HG03354 (cell line): Measurements from ENCODE around the gene OR6C4.
A peak's percentile ranks its signal among the peaks of the same experiment; 100 is the strongest.
"Not testable (repeated sequence)": the region's sequence is repeated elsewhere in the genome, so short reads cannot be mapped to it uniquely, and the experiment has no call there.

ENCODE experiments used
- ATAC-seq: cut with Tn5 transposase; IDR thresholded peaks from one replicate; pipeline ENCODE4 v1.9.1; 2021; ENCODE audit warnings: mild to moderate bottlenecking; ENCODE audit not compliant: unreplicated experiment, poor library complexity, severe bottlenecking

The OR6C4 gene

GRCh38 chr12:55549302-55549701 lies at the start of gene OR6C4:
OR6C4 (plus strand) TSS chr12:55549602; CDS start chr12:55551227, 1,625 bp downstream.
- ATAC-seq, result no peak

- no peak for ATAC-seq
Measured at GRCh38 chr12:55499810-55500252, 49.6 kb upstream of the OR6C4 start.

- no peak for ATAC-seq
Measured at GRCh38 chr12:55501601-55502000, 47.8 kb upstream of the OR6C4 start.

GRCh38 chr12:55515696-55516095 lies 33.7 kb upstream of the OR6C4 start:
- ATAC-seq, result peak; percentile 66

- ATAC-seq, result no peak
Measured at GRCh38 chr12:55516391-55516790, 33.0 kb upstream of the OR6C4 start.

GRCh38 chr12:55548235-55548634 lies 1.2 kb upstream of the OR6C4 start:
- not testable (repeated sequence) for ATAC-seq

- no peak for ATAC-seq
Measured at GRCh38 chr12:55548756-55549155, 646 bp upstream of the OR6C4 start.

GRCh38 chr12:55554296-55554695 lies 4.9 kb downstream of the OR6C4 start:
- ATAC-seq, result no peak

- ATAC-seq, result not testable (repeated sequence)
Measured at GRCh38 chr12:55570060-55570459, 20.7 kb downstream of the OR6C4 start.

GRCh38 chr12:55570689-55571088 lies 21.3 kb downstream of the OR6C4 start:
- ATAC-seq, result not testable (repeated sequence)

GRCh38 chr12:55572168-55572567 lies 22.8 kb downstream of the OR6C4 start, which contains the start of gene OR2AP1:
OR2AP1 (plus strand) TSS chr12:55572468; CDS start chr12:55574415, 1,947 bp downstream.
- ATAC-seq, result no peak

GRCh38 chr12:55582066-55582465 lies 32.7 kb downstream of the OR6C4 start:
- ATAC-seq, result no peak

GRCh38 chr12:55585817-55586216 lies 36.4 kb downstream of the OR6C4 start:
- ATAC-seq, result no peak

- ATAC-seq, result not testable (repeated sequence)
Measured at GRCh38 chr12:55590152-55590551, 40.8 kb downstream of the OR6C4 start.
